GM21786 (cell line): ENCODE data around the gene GALM.

Experiments used
- ATAC-seq: cut with Tn5 transposase; IDR thresholded peaks from one replicate; pipeline ENCODE4 v1.9.1; 2021; ENCODE audit not compliant: unreplicated experiment

Gene GALM

DNA sequence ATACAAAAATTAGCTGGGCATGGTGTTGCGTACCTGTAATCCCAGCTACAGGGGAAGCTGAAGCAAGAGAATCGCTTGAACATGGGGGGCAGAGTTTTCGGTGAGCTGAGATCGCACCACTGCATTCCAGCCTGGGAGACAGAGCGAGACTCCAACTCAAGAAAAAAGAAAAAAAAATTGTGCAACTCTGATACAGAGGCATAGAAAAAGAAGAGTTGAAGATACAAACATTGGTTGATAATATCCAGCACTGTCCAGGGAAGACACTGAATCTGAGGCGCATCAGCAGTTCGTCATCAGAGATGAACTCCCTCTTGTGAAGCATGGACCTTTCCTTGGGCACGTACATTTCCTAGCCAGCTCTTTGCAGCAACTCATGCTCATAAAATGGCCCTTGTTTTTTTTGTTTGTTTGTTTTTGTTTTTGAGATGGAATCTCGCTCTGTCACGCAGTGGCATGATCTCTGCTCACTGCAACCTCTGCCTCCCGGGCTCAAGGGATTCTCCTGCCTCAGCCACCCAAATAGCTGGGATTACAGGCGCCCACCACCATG is 16.7 kb upstream of the GALM start:
- no peak for ATAC-seq

DNA sequence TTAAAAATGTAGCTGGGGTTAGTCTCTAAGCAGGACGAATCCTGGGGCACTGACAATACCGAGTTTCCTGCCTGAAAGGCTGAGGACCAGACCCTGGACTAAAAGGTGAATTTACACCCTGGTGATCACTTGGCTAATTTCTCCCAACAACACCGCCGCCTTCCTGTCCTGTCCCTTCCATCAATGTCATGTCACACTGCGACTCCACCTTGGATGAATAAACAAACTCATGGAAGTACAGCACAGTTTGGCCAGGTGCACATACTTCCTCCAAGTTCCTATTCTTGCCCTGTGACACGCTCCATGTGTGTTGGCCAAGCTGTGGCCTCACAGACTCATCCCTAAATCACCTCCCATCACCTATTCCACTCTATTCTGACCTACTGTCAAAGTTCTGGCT is 15.9 kb upstream of the GALM start:
- no peak for ATAC-seq

DNA sequence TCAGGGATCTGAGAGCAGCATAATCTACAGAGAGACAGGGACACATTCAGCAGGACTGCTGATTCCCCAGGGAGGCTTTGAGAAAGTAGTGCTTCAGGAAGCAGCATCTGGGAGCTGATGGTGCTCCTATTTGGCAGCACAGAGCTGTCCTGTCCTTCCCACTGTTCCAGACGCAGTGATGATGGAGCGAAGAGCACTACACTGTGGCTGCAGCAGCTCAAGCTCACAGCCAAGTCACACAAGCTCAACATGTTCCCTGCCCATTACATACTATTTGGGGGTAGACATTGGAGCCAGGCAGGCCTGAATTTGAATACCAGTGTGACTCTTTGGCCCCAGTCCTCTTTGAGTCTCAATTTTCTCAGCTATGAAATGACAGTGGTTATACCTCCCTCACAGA is 15.2 kb upstream of the GALM start:
- no peak for ATAC-seq

DNA sequence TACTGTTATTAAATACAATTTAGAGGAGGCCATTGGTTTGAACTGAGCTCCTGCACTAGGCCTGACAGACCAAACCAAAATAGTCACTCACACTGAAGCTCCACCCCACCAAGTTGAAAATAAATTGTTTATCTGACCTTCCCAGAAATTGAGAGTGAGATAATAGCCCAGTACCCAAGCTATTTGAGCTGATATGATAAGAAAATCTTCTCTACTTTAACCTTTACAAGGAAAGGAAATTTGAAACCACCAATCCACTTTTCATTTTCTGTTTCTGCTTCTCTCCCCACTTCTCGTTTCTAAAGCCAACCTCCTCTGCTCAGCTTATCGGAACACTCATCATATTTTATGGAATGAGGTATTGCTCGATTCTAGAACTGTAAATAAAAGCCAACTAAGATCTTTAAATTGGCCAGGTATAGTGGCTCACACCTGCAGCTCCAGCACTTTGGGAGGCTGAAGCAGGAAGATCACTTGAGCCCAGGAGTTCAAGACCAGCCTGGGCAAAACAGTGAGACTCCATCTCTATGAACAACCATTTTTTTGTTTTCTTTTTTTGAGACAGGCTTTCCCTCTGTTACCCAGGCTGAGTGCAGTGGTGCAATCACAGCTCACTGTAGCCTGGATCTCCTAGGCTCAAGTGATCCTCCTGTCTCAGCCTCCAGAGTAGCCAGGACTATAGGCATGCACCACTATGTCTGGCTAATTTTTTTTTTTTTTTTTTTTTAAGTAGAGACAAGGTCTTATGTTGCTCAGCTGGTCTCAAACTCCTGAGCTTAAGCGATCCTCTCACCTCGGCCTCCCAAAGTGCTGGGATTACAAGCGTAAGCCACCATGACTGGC is 13.3 kb upstream of the GALM start:
- no peak for ATAC-seq

DNA sequence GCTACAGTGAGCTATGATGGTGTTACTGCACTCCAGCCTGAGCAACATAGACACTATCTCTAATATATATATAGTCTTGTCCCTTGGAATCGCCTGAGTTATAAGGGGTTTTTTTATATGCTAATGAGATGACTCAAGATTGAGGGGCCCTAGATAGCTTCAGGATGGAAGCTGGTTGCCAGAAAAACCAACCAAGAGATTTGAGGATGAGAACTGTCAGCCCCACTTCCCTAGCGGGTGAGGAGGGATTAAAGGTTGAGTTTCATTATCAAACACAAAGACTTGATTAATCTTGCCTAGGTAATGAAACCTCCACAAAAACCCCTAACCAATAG is 12.6 kb upstream of the GALM start:
- peak; percentile 7 for ATAC-seq

DNA sequence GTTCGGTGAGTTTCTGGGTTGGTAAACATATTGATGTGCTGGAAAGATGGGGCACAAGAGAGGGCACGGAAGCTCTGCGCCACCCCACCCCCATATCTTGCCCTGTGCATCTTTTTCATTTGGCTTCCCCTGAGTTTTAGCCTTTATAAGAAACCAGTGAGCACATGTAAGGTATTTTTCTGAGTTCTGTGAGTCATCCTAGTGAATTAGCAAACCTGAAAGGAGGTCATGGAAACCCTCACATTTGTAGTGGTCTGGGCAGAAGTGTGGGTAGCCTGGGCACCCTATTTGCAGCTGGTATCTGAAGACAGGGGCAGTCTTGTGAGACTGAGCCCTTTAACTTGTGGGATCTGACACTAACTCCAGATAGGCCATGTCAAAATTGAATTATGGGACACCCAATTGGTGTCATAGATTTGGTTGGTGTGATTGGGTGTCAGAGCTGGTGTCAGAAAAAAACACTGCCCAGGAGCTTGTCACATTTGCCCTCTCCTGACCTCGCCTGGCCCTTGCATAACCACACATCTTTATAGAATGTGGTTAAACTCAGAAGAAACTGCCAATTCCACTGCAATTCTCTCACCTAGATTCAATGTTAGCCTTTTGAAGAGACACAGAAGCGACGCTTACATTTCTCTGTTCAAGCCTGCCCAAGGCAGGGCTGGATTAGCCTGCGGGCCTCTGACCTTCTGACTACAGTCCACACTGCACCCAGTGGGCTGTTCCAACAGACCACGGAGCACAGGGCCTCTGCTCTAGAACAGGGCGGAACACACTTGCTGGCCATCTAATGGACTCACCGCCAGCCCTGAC is 12.0 kb upstream of the GALM start:
- peak; percentile 58 for ATAC-seq

DNA sequence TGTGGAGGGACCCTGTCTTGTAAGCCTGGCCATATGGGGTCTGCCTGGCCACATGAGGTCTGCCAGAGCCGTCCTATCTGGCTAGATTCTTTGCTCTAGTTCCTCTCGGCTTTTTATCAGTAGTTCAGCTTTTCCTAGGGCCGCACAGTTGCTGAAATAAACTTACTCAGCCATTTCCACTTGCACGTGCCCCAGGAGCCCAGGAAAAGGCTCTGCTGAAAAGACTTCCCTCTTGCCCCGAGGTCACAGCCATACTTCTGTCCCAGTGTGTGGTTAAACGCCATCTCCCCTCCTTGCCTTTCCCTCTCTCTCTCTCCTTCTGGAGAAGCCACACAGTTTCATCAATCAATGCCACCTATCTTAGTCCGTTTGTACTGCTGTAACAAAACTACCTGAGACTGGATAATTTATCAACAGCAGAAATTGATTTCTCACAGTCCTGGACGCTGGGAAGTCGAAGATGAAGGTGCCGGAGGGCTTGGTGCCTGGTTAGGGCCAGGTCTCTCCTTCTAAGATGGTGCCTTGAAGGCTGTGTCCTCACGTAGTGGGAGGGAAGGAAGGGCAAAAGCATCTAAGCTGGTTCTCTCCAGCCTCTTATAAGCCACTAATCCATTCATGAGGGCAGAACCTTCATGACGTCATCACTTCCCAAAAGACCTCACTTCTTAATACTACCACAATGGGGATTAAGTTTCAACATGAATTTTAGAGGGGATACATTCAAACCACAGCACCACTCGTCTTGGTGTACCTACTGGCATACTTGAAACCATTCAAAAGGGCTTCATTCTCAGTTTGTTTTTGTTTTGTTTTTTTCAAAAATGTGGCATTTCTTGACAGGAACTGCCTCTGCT is 11.2 kb upstream of the GALM start:
- ATAC-seq: no peak

DNA sequence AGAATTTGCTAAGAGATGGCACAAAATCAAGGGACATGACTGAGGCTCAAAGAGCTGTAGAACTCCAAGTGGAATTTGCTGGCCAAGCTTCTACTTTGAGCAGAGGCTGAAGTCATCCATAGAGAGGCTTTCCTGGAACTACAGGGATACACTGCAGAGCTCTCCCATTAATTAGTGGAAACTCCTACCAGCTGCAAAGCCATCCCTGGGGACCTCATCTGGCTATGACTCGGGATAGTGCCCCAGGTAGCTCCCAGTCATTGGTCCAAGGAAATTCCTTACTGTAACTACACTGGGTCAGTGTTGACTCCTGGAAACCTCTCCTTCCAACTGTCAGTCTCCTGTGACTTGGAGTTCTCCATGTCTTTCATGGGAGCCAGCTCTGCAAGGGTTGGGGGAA is 10.5 kb upstream of the GALM start:
- no peak for ATAC-seq

DNA sequence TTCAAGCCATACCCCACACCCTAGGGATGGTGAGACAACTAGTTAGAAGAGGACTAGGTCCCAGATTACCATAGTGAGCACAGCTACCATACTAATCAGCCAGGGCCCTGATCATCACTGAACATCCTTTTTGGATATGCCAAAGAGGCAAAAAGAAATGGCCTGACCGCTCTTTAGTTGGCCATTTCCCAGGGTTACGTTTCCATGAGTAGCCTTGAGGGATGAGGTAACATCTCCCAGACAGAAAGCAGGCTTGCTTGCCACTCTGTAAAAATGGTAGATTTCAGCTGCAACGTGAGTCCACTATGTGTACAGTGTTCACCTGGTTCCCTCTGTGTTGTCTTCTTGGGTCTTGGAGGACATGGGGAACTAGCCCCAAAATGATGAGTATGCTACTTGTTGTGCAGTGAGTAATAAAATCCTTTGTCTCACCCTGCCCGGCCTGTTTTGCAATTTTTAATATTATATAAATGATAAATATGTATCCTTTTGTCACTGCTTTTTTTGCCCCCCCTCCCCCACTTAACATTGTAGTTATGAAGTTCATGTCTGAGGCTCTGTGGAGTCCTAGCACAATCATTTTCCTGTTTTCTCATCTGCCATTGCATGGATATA is 8.9 kb upstream of the GALM start:
- no peak for ATAC-seq

DNA sequence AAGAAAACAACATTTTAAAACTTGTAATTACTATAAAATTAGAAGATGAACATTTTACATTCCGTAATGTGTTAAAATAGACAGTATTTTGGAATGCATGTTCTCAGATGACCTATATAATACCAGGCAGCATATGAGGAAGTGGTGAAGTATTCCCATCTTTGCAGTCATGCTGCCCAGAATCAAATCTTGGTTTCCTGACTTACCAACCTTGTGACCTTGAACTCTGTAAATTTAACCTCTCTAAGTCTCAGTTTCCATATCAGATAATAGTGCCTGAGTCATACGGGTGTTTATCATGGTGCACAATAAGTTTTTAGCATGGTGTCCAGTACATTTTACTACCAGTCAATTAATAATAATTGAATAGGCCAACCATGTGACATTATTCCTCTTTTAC is 7.3 kb upstream of the GALM start:
- ATAC-seq: no peak

DNA sequence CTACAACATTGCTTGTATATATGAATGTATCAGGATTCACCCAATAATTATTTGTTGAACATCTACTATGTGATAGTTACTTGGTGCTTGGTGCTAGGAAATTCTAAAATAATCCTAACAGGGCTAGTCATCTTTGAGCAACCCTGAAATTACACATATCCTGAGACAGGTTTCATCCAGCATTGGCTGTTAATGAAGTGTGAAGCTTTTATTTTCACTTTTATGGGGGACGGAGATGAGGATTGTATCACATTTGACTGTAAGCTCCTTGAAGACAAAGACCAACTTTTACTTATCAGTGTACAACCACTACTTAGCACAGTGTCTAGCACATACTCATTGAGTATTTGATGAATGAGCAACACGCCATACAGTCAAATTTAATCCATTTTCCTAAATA is 6.8 kb upstream of the GALM start:
- ATAC-seq: no peak

DNA sequence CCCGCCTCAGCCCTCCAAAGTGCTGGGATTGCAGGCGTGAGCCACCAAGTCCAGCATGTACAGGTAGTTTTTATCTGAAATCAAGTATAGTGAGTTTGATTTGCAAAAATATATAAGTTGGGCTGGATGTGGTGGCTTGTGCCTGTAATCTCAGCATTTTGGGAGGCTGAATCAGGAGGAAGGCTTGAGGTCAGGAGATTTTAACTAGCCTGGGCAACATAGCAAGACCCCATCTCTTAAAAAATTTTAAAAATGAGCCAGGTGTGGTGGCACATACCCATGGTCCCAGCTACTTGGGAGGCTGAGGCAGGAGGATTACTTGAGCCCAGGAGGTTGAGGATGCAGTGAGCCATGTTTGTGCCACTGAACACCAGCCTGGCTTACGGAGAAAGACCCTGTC is 5.6 kb upstream of the GALM start:
- no peak for ATAC-seq

DNA sequence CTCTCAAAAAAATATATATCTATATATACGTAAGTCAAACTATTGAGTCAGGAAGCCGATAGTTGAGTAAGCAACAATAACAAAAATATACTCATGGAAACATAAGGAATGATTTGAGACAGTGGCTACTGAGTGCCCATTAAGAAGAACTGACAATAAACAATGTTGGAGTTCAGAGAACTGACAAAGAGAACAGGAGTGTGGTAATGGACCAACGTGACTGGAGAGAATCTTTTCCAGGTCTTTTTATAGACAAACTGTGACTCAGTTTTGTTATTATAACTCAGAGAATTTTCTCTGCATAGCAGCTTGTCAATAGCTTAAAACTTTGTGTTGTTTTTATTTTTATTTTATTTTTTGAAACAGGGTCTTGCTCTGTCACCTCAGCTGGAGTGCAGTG is 4.6 kb upstream of the GALM start:
- ATAC-seq: no peak

DNA sequence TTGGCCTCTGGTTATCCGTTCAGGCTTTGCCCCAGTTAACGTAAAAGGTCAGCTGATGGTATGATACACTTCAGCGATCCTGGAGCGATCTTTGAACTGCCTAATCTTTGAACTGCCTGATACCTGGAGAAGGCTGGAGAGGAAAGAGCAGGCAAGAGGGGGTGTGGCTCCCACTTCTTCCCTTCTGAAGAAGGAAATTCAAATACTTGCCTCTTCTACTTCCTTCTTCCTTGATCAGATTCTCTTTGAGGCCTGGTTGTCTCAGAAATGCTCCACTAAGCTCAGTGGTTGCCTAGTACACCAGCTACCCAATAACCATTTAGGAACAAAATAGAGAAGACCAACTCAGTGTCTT is 619 bp downstream of the GALM start:
- ATAC-seq: peak; percentile 22

DNA sequence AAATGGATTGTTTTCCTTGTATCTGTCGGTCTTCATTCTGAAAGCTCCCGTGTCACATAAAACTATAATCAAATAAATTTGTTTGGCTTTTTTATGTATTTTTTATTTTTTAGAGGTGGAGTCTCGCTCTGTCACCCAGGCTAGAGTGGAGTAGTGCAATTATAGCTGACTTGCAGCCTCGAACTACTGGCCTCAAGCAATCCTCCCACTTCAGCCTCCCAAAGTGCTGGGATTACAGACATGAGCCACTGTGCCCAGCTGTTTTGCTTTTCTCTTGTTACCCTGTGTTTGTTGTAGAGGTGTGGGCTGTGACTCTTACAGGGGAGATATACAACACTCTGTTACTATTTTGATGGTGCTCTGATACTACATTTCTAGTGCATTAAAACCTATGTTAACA is 2.2 kb downstream of the GALM start:
- no peak for ATAC-seq

DNA sequence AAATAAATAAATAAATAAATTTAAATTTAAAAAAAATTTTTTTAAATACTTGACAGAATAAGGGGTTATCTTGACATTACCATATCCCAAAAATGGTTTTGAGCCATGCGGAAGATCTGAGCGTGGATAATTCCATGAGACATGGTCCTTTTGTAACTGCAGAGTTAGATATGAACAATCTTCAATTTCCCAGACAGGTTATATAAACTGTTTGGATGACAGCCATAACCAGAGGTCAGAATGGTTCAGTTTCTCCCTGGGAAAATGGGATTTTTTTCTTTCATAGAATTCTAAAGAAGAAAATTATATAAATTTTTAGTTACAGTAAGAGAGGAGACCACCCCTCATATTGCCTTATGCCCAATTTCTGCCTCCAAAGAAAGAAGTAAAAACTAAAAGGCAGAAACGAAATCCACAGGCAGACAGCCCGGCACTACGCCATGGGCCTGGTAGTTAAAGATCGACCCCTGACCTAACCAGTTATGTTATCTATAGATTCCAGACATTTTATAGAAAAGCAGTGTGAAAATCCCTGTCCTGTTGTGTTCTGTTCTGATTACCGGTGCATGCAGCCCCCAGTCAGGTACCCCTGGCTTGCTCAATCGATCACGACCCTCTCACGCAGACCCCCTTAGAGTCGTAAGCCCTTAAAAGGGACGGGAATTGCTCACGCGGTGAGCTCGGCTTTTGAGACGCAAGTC is 3.0 kb downstream of the GALM start:
- ATAC-seq: no peak

DNA sequence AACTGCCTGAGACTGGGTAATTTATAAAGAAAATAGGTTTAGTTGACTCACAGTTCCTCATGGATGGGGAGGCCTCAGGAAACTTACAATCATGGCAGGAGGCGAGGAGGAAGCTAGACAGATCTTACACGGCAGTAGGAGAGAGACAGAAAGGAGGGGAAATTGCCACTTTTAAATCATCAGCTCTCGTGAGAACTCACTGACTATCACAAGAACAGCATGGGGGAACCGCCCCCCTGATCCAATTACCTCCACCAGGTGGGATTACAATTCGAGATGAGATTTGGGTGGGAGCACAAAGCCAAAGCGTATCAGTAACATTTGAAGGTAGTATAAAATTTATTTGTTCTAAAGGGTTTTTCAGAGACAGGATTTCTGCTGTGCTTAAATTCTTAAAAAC is 5.4 kb downstream of the GALM start:
- ATAC-seq: no peak

DNA sequence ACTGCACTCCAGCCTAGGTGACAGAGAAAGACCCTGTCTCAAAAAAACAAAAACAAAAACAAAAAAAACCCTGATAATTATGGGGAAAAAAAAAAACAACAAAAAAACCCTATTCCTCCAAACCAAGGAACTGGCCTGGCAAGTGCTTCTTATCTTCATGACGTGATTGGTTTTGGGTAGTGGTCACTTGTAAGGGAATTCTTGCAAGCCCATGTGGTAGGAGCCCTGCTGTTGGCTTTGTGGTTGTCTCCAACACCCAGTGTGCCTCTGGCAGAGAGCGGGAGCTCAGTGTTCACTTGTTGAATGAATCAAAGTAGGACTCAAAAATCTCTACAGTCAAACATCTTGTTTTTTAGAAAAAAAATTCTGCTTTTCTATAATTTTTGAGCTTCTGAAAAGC is 6.0 kb downstream of the GALM start:
- ATAC-seq: no peak

DNA sequence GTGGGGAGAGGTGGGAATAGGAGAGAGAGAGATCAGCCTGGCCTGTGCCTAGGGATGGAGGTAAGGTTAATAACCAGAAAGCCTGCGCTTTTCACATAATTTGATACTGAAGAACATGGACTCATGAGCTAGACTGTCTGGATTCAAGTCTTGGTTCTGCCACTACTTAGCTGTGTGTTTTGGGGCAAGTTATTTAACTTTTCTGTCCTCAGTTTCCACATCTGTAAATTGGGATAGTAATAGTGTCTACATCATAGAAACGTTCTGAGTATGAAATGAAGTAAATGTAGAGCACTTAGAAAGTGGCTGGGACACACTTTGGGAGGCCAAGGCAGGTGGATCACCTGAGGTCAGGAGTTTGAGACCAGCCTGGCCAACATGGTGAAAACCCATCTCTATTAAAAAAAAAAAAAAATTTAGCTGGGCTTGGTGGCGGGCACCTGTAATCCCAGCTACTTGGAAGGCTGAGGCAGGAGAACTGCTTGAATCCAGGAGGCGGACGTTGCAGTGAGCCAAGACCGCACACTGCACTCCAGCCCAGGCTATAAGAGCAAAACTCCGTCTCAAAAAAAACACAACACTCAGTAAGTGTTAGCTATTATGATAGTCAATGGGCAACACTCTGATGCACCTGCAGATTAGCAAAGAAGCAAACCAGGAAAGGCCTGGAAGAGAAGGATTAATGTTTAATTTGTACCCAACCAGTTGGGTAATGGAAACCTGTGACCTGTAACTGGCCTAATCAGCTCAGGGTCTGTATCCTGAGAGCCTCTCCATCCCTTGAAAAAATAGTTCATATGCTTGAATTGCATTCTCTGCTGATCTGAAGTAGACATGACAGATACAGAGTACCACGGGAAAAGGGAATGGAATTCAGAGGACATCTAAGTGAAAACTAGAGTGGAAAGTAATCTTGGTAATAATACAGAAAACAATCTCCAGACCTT is 6.8 kb downstream of the GALM start:
- ATAC-seq: no peak
